ENCODE measurements around the gene SYNGR3.

GRCh38 chr16:2027024-2028010, 37.5 kb downstream of the SYNGR3 start:
- TF ChIP-seq CTCF (optimal IDR thresholded peaks at IDR 0.05 in 1 of 3, IDR thresholded peaks at IDR 0.05 in 1 of 3, conservative IDR thresholded peaks at IDR 0.05 in 1 of 3; ENCODE audit: extremely low read depth in 1 of 3, insufficient read depth in 2 of 3, low read length in 3 of 3) (peak in 1 of 3 experiments; percentile 38), EZH2 (IDR thresholded peaks at IDR 0.05; ENCODE audit: low read length) (no peak)
